ENCODE measurements around the gene CEMIP.

- no peak for TF ChIP-seq CTCF (IDR thresholded peaks at IDR 0.05)
- TF ChIP-seq POLR2A (IDR thresholded peaks at IDR 0.05): no peak
Measured at GRCh38 chr15:80904998-80905397, 125.8 kb downstream of the CEMIP start.
